ENCODE data around the gene IQCK.

The IQCK gene

GRCh38 chr16:19871721-19872120 lies 153.7 kb downstream of the IQCK start:
- no peak overlapping the region for H3K4me3 ChIP-seq (replicated peaks; ENCODE audit: low read depth, low read length)
- no peak for DNase-seq (ENCODE audit: low read depth)
- TF ChIP-seq CTCF (IDR thresholded peaks at IDR 0.05; ENCODE audit: low read length, missing control alignments), result no peak

- TF ChIP-seq CTCF (IDR thresholded peaks at IDR 0.05; ENCODE audit: low read length, missing control alignments), result no peak
- H3K4me3 ChIP-seq (replicated peaks; ENCODE audit: low read depth, low read length), result no peak overlapping the region
- DNase-seq (ENCODE audit: low read depth), result no peak
These were observed 154.2 kb downstream of the IQCK start for GRCh38 chr16:19872179-19872863.

GRCh38 chr16:19872935-19873334 lies 154.9 kb downstream of the IQCK start:
- no peak overlapping the region for H3K4me3 ChIP-seq (replicated peaks; ENCODE audit: low read depth, low read length)
- no peak for DNase-seq (ENCODE audit: low read depth)
- TF ChIP-seq CTCF (IDR thresholded peaks at IDR 0.05; ENCODE audit: low read length, missing control alignments), result no peak

- no peak for TF ChIP-seq CTCF (IDR thresholded peaks at IDR 0.05; ENCODE audit: low read length, missing control alignments)
- H3K4me3 ChIP-seq (replicated peaks; ENCODE audit: low read depth, low read length), result no peak overlapping the region
- DNase-seq (ENCODE audit: low read depth), result no peak
These were observed 156.0 kb downstream of the IQCK start for GRCh38 chr16:19874026-19874425.

GRCh38 chr16:19874851-19875546 lies 156.9 kb downstream of the IQCK start:
- no peak overlapping the region for H3K4me3 ChIP-seq (replicated peaks; ENCODE audit: low read depth, low read length)
- no peak for DNase-seq (ENCODE audit: low read depth)
- TF ChIP-seq CTCF (IDR thresholded peaks at IDR 0.05; ENCODE audit: low read length, missing control alignments), result no peak

- DNase-seq (ENCODE audit: low read depth), result no peak
- TF ChIP-seq CTCF (IDR thresholded peaks at IDR 0.05; ENCODE audit: low read length, missing control alignments), result no peak
- no peak overlapping the region for H3K4me3 ChIP-seq (replicated peaks; ENCODE audit: low read depth, low read length)
These were observed 157.8 kb downstream of the IQCK start for GRCh38 chr16:19875900-19876299.

All from fibroblast of pulmonary artery (primary cell).